Measurements from ENCODE around the gene MRPL43.

The MRPL43 gene

DNA sequence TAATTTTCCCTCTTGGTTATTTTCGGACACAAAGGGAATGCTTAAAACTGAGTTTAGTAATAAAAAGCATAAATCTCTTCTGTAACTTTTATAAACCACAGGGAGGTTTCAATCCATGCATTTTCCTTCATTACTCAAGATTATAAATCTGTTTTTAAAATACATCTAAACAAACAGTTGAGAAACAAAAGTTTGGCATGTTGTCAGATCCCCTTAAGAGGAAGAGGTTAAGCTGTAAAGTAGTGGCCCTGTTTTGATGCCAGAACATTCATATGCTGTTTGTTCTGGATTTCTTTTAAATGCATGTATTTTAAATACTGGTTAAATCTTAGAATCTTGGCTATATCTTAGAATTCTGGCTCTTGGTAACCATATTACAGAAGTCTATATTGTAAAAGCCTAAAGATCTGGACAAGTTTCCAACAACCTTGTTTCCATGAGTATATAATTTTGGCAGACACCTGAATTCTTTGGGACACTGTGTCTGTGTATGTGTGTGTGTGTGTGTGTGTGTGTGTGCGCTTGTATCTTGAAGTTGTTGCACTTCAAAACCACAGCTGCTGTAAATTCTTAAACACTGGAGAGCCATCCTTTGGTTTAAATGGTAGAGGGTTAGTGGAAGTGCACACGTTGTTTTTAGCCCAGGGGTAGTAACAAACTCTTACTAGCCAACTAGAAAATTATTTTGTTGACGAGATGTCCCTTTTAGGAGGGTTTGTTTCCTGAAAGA is 24.8 kb downstream of the MRPL43 start:
- DNase-seq = no peak

DNA sequence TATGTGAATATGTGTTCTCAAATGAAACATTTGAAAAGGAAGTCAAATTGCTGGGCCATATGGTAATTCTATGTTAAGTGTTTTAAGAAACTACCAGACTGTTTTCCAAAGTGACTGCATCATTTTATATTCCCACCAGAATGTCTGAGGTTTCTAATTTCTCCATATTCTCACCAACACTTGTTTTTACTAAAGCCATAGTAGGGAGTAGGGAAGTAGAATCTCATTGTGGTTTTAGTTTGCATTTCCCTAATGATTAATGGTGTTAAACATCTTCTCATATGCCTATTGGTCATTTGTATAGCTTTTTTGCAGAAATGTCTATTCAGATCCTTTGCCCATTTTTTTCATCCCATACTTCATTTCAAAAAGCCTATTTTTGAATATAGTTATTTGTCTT is 27.0 kb downstream of the MRPL43 start:
- DNase-seq = no peak

DNA sequence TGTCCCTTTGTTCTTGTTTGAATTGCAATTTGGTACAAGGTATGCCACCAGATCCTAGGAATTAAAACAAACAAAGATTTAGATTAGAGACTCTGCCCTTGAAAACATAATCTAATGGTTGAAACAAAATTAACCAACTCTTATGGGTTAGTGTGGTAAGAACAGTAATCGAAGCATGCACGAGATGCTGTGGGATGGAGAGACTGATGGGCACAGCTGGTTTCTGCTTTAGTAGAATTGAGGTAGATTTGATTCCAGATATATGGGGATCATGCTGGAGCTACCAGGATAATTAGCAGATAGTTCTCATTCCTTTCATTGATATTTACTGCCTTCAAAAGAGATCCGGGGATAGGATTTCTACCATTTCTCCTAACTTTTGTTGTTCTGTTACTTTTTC is 38.4 kb downstream of the MRPL43 start:
- no peak for DNase-seq

DNA sequence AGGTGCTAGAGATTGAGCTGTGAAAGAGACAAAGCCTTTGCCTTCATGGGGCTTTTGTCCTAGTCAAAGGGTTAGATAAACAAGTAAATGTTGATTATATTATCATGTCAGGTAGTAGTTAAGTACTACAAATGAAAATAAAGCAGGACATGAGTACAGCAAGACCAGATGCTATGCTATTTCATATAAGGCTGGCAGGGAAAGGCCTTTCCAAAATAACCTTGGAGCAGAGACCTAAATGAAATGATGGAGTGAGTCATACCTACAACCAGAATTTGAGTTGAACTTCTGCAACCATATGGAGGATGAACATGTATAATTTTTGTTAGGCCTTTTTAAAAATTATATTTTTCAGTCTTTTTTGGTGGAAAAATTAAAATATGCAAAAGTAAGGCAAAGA is 41.5 kb downstream of the MRPL43 start:
- DNase-seq = no peak

DNA sequence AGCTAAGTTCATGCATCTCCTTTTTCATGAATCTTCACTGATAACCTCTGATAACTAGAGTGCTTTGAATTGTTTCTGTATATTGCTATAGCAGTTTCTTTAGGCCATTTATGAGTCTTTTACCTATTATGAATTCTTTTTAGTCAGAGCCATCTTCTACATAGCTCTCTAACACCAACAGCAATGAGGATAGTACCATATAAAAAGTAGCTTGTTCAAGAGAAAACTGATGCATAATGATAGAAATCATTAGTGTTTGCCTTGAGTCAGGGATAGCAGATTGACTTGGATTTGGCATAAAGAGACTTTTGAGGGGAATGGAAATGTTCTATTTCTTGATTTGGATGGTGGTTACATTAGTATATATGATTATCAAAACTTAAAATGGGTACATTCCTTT is 43.8 kb downstream of the MRPL43 start:
- DNase-seq = no peak

DNA sequence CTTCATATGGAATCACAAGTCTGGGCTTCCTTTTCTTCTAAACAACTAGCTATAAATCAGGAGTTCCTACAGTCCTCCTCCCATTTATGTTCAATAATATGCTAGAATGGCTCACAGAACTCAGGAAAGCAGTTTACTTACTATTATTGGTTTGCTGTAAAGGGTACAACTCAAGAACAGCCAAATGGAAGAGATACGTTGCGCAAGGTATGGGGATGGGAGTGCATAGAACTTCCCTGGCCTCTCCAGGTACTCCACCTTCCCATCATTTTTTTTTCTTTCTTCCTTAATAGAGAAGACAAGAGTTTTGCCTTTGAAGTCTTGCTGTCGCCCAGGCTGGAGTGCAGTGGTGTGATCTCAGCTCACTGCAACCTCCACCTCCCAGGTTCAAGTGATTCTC is 45.1 kb downstream of the MRPL43 start:
- DNase-seq = no peak

DNA sequence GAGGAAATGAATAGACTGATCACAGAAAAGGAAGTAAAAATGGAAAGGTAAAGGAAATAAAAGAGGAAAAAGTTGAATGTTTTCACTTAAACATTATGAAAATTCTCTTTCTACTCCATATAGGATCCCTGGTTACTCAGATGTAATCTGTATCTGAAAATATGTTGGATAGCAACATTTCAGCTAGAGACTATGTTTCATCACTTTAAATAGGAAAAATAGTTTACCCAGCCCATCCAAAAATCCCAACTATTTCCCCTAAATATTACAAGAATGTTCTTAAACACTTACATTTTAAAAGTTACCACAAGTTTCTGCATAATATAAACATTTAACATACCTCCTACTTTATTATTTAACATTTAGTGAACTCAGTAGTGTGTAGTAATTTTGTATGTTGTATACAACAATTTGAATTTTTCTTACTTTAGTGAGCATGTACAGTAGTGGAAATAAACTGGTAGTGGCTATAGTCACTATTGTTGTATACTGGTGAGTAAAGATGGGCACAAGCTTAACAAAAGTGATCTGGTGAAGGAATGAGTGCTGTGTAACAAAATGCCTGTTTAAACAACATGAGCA is 47.4 kb downstream of the MRPL43 start:
- DNase-seq = no peak

Data from NCI-H69 (cell line).